Testis (tissue), 3 donors: ENCODE data around the gene ITSN2. TPM values are rescaled to one million over a fixed set of nuclear protein-coding genes. Genes with fewer than 3 reads are reported as not detected.

Experiments used
- DNase-seq: peaks from one replicate; pipeline ENCODE4 v3.0.0-alpha.2; 2019
- H3K27ac ChIP-seq, 2 donors: fragments of 200-600 bp; sonication (generic); one replicate each; pipeline ENCODE4 v1.5.1; 2019
- H3K27me3 ChIP-seq: fragments of 200-600 bp; sonication (generic); one replicate; pipeline ENCODE4 v1.5.1; 2019
- H3K36me3 ChIP-seq: fragments of 200-600 bp; sonication (generic); one replicate; pipeline ENCODE4 v1.5.1; 2017; ENCODE audit warnings: low read depth; ENCODE audit errors: missing control alignments
- H3K4me1 ChIP-seq: fragments of 200-600 bp; sonication (generic); one replicate; pipeline ENCODE4 v1.5.1; 2019
- H3K4me3 ChIP-seq, 2 donors: fragments of 200-600 bp; sonication (generic); one replicate each; pipeline ENCODE4 v1.5.1; 2017 to 2019
- H3K9me3 ChIP-seq: fragments of 200-600 bp; sonication (generic); one replicate; pipeline ENCODE4 v1.5.1; 2017
- POLR2A ChIP-seq: fragments of 450-650 bp; IDR thresholded peaks from one replicate; pipeline ENCODE4 v1.6.1; 2017; ENCODE audit warnings: antibody characterized with exemption, mild to moderate bottlenecking, moderate library complexity
- WGBS, 2 donors: methylation state at CpG; one replicate each; pipeline ENCODE4 v1.1.5; 2018; 5-methylcytosine and 5-hydroxymethylcytosine counted together
- intact Hi-C: fragments of 100-400 bp; cut with DNase I; formaldehyde crosslinking; loops from one replicate; pipeline ENCODE4 v1.15.1; 2023; ENCODE audit warnings: low total_unique reads
- polyA plus RNA-seq: library from polyadenylated mRNA; stranded (reverse); fragments of 350-450 nt; fragmentation: Illumina TruSeq; extraction: RNeasy Lipid Tissue Mini Kit (QIAGEN cat#74804); gene quantifications from one replicate; pipeline ENCODE4 v1.2.3, GENCODE V29; 2014; ENCODE audit warnings: low read depth, low replicate concordance; ENCODE audit not compliant: insufficient read depth
- total RNA-seq, 2 donors: library from RNA; depleted of rRNA; stranded (reverse); fragments of >200 nt; gene quantifications; one replicate each; pipeline ENCODE4 v1.2.3, GENCODE V29; 2016
- TF ChIP-seq, protein P1 (sequence below), 3 experiments: fragments of 450-650 bp in 2 of 3; fragments of 200-600 bp in 1 of 3; sonication (generic) in 1 of 3; IDR thresholded peaks; one replicate each; pipeline ENCODE4 v1.5.1; 2016 to 2019; ENCODE audit warnings: antibody characterized with exemption in 3 of 3, mild to moderate bottlenecking in 2 of 3, moderate library complexity in 1 of 3

Gene ITSN2
- total and polyA plus RNA-seq, 3 donors from 2014 or later: 9.1 to 53.8 (median 43.4) TPM

DNA sequence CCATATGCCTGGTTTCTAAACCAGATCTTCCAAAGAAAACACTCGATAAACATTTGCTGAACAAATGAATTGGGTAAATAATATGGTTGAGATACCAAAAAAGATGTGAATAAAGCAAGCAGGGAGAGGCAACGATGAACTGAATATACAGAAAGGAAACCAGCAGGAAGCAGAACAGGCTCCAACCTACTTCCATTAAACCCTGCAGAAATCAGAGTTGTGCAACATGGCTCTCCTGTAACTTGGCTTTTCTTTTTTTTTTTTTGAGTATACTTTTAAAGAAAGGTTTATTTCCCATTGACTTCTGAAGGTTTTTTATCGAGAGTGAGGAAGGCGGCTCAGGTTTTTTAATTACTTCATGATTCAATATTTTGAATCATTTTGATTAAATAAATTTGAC is 23.5 kb downstream of the ITSN2 start:
- Histone ChIP-seq H3K4me1 (peaks cover 3% of the 10 kb centered on the region), H3K4me3 (no peak overlapping the region), H3K27me3 (no peaks in the 10 kb centered on the region), H3K36me3 (no peaks in the 10 kb centered on the region), H3K9me3 (no peaks in the 10 kb centered on the region), H3K27ac (no peak overlapping the region)
- TF ChIP-seq, protein P1, sequence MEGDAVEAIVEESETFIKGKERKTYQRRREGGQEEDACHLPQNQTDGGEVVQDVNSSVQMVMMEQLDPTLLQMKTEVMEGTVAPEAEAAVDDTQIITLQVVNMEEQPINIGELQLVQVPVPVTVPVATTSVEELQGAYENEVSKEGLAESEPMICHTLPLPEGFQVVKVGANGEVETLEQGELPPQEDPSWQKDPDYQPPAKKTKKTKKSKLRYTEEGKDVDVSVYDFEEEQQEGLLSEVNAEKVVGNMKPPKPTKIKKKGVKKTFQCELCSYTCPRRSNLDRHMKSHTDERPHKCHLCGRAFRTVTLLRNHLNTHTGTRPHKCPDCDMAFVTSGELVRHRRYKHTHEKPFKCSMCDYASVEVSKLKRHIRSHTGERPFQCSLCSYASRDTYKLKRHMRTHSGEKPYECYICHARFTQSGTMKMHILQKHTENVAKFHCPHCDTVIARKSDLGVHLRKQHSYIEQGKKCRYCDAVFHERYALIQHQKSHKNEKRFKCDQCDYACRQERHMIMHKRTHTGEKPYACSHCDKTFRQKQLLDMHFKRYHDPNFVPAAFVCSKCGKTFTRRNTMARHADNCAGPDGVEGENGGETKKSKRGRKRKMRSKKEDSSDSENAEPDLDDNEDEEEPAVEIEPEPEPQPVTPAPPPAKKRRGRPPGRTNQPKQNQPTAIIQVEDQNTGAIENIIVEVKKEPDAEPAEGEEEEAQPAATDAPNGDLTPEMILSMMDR (IDR thresholded peaks at IDR 0.05): no peak
- no peak for TF ChIP-seq POLR2A
- DNase-seq: no peak
- WGBS, 2 donors: 85 to 89% methylated on average over 4 of the region's 4 CpGs
- intact Hi-C loops: no loop called here

GRCh38 chr2:24334245-24334633 is 26.1 kb downstream of the ITSN2 start:
- Histone ChIP-seq H3K4me1 (peaks cover 3% of the 10 kb centered on the region), H3K36me3 (no peaks in the 10 kb centered on the region), H3K9me3 (no peaks in the 10 kb centered on the region), H3K4me3 (no peak overlapping the region), H3K27me3 (no peaks in the 10 kb centered on the region), H3K27ac (no peak overlapping the region)
- no peak for DNase-seq
- no peak for TF ChIP-seq POLR2A
- TF ChIP-seq, protein P1 (IDR thresholded peaks at IDR 0.05): no peak
- WGBS, 2 donors: 68 to 69% methylated on average over 8 to 9 of the region's 9 CpGs
- intact Hi-C loops: no loop called here

DNA sequence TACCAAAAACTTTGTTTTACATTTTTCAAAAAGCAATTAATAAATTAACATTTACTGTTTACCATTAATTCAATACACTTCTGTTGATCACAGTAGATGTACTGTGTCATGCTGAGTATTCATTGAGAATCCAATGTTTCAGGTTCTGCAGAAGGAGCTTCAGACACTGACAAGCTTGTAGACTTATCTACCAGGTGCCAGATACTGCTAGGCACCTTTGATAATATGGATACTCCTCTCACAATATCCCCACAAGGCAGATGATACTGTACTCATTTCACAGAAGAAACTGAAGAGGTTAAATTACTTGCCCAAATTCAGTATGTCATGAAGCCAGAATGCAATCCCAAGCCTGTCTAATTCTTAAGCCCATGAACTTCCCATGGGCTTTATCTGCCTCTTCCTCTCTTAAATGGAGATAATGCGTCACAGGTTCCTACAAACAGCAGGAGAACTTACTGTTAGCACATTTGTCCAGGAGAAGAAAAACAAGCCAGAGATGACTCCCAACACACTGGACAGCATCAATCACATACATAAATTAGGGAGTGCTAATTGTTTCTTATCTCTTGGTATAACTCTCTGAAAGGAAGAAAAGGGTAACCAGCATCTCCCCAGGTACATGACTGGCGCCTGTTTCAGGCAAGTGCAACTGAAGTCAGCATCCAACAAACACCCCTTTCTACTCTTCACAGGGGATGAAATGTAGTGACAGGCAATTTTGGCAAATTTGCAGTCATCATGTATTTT is 27.4 kb downstream of the ITSN2 start:
- no peak overlapping the region for H3K27ac ChIP-seq
- H3K4me1 ChIP-seq: peaks cover 9% of the 10 kb centered on the region
- no peaks in the 10 kb centered on the region for H3K27me3 ChIP-seq
- WGBS, 2 donors: 69 to 72% methylated on average over 2 of the region's 2 CpGs
- DNase-seq: no peak
- no peaks in the 10 kb centered on the region for H3K36me3 ChIP-seq
- intact Hi-C loops: no loop called here
- no peak overlapping the region for H3K4me3 ChIP-seq
- no peaks in the 10 kb centered on the region for H3K9me3 ChIP-seq
- TF ChIP-seq POLR2A: no peak
- TF ChIP-seq, protein P1 (IDR thresholded peaks at IDR 0.05): no peak

DNA sequence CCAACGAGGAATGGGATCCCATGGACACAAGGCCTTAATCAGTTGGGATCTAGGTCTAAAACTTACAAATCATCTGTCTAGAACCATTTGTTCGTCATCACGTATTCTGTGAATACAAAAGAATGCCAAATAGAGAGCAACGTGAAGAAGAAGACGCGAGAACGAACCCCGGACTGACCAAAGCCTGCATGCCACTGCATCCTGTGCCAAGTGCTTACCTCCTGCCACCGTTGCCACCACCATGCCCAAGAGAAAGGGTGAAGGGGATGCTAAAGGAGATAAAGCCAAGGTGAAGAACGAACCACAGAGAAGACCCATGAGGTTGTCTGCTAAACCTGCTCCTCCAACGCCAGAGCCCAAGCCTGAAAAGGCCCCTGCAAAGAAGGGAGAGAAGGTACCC is 30.2 kb downstream of the ITSN2 start:
- no peak for DNase-seq
- Histone ChIP-seq H3K4me1 (peaks cover 8% of the 10 kb centered on the region), H3K9me3 (no peaks in the 10 kb centered on the region), H3K27ac (no peak overlapping the region), H3K4me3 (no peak overlapping the region), H3K27me3 (no peaks in the 10 kb centered on the region), H3K36me3 (no peaks in the 10 kb centered on the region)
- no peak for TF ChIP-seq POLR2A
- TF ChIP-seq, protein P1 (IDR thresholded peaks at IDR 0.05): no peak
- 84 to 90% methylated on average over 11 of the region's 11 CpGs for WGBS, 2 donors
- intact Hi-C loops: no loop called here

DNA sequence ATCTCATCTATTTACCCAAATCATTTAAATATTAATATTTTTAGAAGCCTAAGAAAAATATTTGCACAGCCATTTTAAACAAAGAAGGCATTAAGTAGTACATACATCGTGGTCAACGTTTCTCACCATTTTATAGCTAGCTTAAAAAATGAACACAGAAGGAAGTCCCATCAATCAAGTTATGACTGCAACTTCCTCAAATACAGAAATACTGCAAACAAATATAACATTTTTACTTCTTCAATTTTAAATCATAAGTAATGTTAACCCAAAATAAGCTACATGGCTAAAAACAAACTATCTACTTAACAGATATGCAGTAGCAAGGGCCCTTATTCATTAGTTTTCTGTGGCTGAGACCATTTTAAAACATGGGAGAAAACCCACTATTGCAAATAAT is 30.6 kb downstream of the ITSN2 start:
- Histone ChIP-seq H3K27me3 (no peaks in the 10 kb centered on the region), H3K4me3 (no peak overlapping the region), H3K4me1 (peaks cover 8% of the 10 kb centered on the region), H3K9me3 (no peaks in the 10 kb centered on the region), H3K27ac (no peak overlapping the region), H3K36me3 (no peaks in the 10 kb centered on the region)
- 70 to 75% methylated on average over 2 of the region's 2 CpGs for WGBS, 2 donors
- no peak for DNase-seq
- TF ChIP-seq, protein P1 (IDR thresholded peaks at IDR 0.05): no peak
- no peak for TF ChIP-seq POLR2A
- intact Hi-C loops: no loop called here
